ENCODE data around the gene AURKAIP1.

Gene AURKAIP1

GRCh38 chr1:1345860-1346500 lies 29.0 kb downstream of the AURKAIP1 start:
- DNase-seq = no peak

DNA sequence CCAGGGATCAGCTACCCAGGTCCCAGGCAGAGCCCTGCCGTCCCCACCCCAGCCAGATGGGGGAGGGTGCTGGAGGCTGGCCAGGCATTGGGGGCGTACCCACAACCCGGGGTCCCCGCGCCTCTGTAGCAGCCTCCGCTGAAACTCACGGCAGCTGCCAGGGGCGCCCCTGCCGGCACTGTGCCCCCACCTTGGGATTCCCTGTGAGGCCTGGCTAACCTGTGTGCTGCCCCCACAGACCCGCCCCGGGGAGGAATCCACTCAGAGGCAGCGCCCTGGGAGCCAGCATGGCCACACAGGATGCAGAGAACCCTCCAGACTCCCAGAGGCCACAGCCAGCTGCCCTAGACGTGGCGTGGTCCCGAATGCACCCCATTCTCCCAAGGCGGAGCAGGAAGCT lies 29.6 kb downstream of the AURKAIP1 start:
- DNase-seq = no peak

GRCh38 chr1:1344655-1345361 lies 30.2 kb downstream of the AURKAIP1 start:
- DNase-seq = no peak

DNA sequence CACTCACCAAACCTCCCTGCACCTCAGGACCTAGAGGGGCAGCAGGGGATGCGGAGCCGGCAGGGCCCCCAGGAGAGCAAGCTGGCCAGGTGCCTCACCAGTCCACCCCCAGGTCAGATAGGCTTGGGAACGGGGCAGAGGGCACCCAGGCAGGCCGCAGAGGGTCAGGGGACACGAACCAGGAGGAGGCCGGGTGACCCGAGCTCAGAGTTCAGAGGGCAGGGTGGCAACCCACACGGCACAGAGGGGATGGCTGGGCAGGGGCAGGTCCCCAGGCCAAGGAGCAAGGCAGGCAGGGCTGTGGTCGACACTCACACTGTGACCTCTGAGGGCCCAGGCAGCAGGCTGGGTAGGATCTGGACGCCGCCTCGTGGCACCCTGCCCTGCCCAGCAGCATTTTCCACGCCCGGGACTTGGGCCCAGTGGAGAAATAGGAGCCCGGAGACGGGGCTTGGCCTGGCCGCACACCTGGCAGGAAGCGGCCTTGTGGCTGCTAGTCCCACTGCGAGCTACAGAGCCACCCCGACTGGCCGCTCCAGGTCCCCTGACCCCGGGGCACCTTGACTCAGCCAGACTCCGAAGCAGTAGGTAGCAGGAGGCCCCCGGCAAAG lies 31.1 kb downstream of the AURKAIP1 start:
- DNase-seq = no peak

GRCh38 chr1:1342584-1343115 lies 32.4 kb downstream of the AURKAIP1 start:
- no peak for DNase-seq

GRCh38 chr1:1342061-1342562 lies 32.9 kb downstream of the AURKAIP1 start:
- no peak for DNase-seq

- DNase-seq = no peak
Measured at GRCh38 chr1:1341549-1342021, 33.4 kb downstream of the AURKAIP1 start.

DNA sequence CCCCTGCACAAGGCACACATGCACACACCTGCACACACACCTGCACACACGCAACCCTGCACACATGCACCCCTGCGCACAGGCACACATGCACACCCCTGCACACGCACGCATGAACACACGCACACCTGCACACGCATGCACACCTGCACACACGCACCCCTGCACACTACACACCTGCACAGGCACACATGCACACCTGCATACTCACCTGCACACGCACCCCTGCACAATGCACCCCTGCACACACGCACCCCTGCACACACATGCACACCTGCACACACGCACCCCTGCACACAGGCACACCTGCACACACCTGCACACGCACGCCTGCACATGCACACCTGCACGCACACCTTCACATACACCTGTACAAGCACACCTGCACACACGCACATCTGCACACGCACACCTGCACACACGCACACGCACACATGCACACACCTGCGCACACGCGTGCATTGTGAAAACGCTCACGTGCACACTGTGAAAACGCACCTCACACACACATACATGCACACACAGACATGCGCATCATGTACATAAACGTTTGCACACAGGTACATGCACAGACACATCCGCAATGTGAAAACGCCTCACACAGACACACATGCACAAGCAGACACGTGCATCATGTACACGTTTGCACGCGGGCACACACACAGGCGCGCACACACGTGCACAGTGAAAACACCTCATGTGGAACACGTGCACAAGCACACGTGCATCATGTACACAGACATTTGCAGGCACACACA lies 34.0 kb downstream of the AURKAIP1 start:
- DNase-seq = no peak

- DNase-seq = no peak
Measured at GRCh38 chr1:1340185-1340584, 34.8 kb downstream of the AURKAIP1 start.

DNA sequence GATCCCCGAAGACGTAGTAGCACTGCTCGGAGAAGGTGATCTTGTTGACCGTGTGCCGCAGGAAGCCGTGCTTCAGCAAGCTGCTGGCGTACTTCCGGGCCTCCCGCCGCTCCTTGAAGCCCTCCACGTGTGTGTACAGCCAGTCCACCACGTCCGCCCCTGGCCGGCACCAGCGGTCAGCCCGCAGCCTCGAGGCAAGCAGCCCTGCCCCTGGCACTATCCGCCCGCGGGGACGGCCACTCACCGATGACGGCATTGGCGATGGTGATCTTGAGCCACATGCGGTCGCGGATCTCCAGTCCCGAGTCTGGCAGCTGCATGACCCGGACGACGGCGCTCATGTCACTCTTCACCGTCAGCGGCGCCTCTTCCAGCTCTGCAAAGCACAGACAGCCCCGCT lies 36.7 kb downstream of the AURKAIP1 start:
- DNase-seq = no peak

- no peak for DNase-seq
Measured at GRCh38 chr1:1337793-1338147, 37.2 kb downstream of the AURKAIP1 start.

DNA sequence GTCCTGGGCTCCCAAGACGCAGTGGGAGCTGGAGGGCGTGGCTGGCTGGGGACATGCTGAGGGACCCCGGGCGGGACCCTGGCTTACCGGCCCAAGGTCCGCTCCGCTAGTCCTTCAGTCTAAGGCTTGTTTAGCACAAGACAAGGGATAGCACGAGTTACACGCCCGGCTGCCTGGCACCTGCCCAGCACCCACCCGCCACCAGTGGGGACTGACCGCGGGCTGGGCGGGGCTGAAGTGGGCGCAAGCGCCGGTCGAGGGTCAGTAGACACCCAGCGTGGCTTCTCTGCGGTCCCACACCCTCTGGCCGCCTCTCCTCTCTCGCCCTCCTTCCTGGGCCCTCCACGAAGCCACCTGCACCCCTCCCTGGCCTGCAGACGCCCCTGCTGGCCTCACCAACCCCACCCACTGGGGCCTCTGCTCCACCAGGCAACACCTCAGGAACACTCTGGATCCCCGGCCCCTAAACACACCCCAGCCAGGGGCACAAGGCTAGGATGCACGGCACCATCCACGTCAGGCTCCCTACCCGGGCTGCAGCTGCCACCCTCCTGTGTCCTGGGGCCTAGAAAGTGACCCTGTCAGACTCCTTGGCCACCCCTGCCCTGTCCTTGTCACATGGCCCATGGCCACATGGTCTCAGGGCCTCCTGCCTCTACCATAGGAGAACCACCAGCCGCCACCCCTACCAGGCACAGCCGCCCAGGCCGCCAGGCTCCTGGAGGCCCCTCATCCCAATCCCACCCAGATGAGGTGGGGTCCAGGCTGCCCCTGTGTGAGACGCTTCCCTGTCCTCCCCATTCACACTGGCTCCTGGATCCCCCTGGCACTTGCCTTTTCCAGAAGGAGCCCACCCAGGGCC lies 37.8 kb downstream of the AURKAIP1 start:
- DNase-seq = no peak

- DNase-seq = no peak
Measured at GRCh38 chr1:1336446-1336845, 38.6 kb downstream of the AURKAIP1 start.

- DNase-seq = no peak
Measured at GRCh38 chr1:1335792-1336248, 39.2 kb downstream of the AURKAIP1 start.

DNA sequence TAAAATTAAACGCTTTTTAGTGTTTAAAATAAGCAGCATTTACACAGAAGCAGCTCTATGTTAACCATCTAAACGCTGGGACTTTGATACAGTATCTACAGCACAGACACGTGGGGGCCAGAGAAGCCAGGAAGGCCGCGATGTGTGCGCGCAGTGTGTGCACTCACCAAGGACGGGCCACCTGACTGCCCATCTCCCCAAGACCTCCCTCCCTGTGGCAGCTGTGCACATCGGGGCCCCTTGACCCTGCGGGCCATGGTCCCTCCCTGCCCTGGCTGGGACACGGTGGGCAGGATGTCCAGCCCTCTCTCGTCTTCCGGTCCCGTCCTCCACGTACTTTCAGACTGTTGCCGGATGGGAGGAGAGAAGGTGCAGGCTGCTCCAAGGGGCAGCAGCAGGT lies 39.7 kb downstream of the AURKAIP1 start:
- no peak for DNase-seq

- no peak for DNase-seq
Measured at GRCh38 chr1:1334835-1335234, 40.2 kb downstream of the AURKAIP1 start.

- DNase-seq = no peak
Measured at GRCh38 chr1:1333551-1334241, 41.3 kb downstream of the AURKAIP1 start.

GRCh38 chr1:1332774-1333480 lies 42.1 kb downstream of the AURKAIP1 start:
- no peak for DNase-seq

GRCh38 chr1:1332031-1332755 lies 42.8 kb downstream of the AURKAIP1 start:
- DNase-seq = no peak

All from Kasumi-1 (cell line).